K562 (cell line): Measurements from ENCODE around the gene WNT11. TPM values are rescaled to one million over a fixed set of nuclear protein-coding genes. Genes with fewer than 3 reads are reported as not detected.

Experiments
- ADNP ChIP-seq: fragments of 200-800 bp; sonication (Bioruptor generic); IDR thresholded peaks from 2 replicates; pipeline ENCODE4 v1.6.1; 2016; ENCODE audit warnings: missing genetic modification characterization, missing compliant biosample characterization
- CSDE1 ChIP-seq, 2 experiments: fragments of 450-650 bp; IDR thresholded peaks; 2 replicates each; pipeline ENCODE4 v1.6.1; 2016; ENCODE audit warnings: mild to moderate bottlenecking in 1 of 2
- ETV5 ChIP-seq: sonication (generic); formaldehyde crosslinking; IDR thresholded peaks from 2 replicates; pipeline ENCODE4 v1.4.0; 2020; ENCODE audit warnings: low read depth, mild to moderate bottlenecking, missing genetic modification reagents
- LEF1 ChIP-seq: fragments of 450-650 bp; IDR thresholded peaks from 2 replicates; pipeline ENCODE4 v1.6.1; 2016; ENCODE audit warnings: mild to moderate bottlenecking
- MAFK ChIP-seq: IDR thresholded peaks from 2 replicates; pipeline ENCODE4 v1.6.1; 2011; ENCODE audit warnings: low read length, improper control_type of control experiment
- MEF2D ChIP-seq: conservative IDR thresholded peaks from 2 replicates; pipeline ENCODE4 v1.6.1; 2016; ENCODE audit warnings: low read depth, missing genetic modification characterization, missing compliant biosample characterization
- PTRF ChIP-seq: fragments of 450-650 bp; IDR thresholded peaks from 2 replicates; pipeline ENCODE4 v1.6.1; 2016; ENCODE audit warnings: mild to moderate bottlenecking, missing genetic modification characterization, missing compliant biosample characterization
- XRCC5 ChIP-seq: fragments of 200-400 bp; formaldehyde crosslinking; IDR thresholded peaks from 2 replicates; pipeline ENCODE4 v1.6.1; 2017; ENCODE audit warnings: low read depth, mild to moderate bottlenecking, low read length
- YBX1 ChIP-seq: fragments of 450-650 bp; IDR thresholded peaks from 2 replicates; pipeline ENCODE4 v1.7.1; 2016; ENCODE audit warnings: mild to moderate bottlenecking
- ZNF165 ChIP-seq: fragments of 250-450 bp; sonication (Bioruptor Pico); IDR thresholded peaks from 2 replicates; pipeline ENCODE4 v1.4.0; 2020; ENCODE audit warnings: borderline replicate concordance
- ZNF232 ChIP-seq: sonication (generic); formaldehyde crosslinking; IDR thresholded peaks from 2 replicates; pipeline ENCODE4 v1.8.0; 2022; ENCODE audit warnings: mild to moderate bottlenecking, missing genetic modification reagents
- ZNF311 ChIP-seq: fragments of 250-450 bp; sonication (Bioruptor Pico); IDR thresholded peaks from 2 replicates; pipeline ENCODE4 v1.4.0; 2020; ENCODE audit warnings: mild to moderate bottlenecking, moderate library complexity
- ZNF408 ChIP-seq: fragments of 250-450 bp; sonication (Bioruptor Pico); IDR thresholded peaks from 2 replicates; pipeline ENCODE4 v1.4.0; 2020; ENCODE audit warnings: low read depth, mild to moderate bottlenecking, moderate library complexity
- ZSCAN32 ChIP-seq: fragments of 450-650 bp; formaldehyde crosslinking; IDR thresholded peaks from 2 replicates; pipeline ENCODE4 v1.4.0; 2020; ENCODE audit warnings: mild to moderate bottlenecking, moderate library complexity
- polyA plus RNA-seq, 8 experiments: library from polyadenylated mRNA; depleted of rRNA in 4 of 8; stranded (reverse) in 5 of 8; unstranded in 3 of 8; fragments of >200 nt; fragmentation: Nextera tagmentation in 2 of 8; fragmentation: Illumina TruSeq in 1 of 8; extraction: Ambion mirVana in 2 of 8; extraction: Trizol in 1 of 8; gene quantifications; 2 replicates each; pipeline versions ENCODE4 v1.2.1 to v1.2.3, GENCODE V29; 2011 to 2014; ENCODE audit warnings: inconsistent platforms in 1 of 8, missing spikeins in 1 of 8
- total RNA-seq, 7 experiments: library from RNA; depleted of rRNA in 6 of 7; stranded (reverse); fragments of >200 nt in 6 of 7; fragmentation: Illumina TruSeq in 2 of 7; extraction: Trizol in 2 of 7; gene quantifications; 2 replicates each; pipeline versions ENCODE4 v1.2.1 to v1.2.3, GENCODE V29; 2011 to 2021; ENCODE audit warnings: low replicate concordance in 1 of 7
- TF ChIP-seq, protein P1 (sequence below): fragments of 450-650 bp; IDR thresholded peaks from 2 replicates; pipeline ENCODE4 v1.6.1; 2016; ENCODE audit warnings: borderline replicate concordance
- TF ChIP-seq, protein P2 (sequence below), 2 experiments: fragments of 200-800 bp in 1 of 2; sonication (Bioruptor generic) in 1 of 2; sonication (generic) in 1 of 2; formaldehyde crosslinking in 1 of 2; IDR thresholded peaks in 1 of 2; conservative IDR thresholded peaks in 1 of 2; 2 replicates each; pipeline versions ENCODE4 v1.5.0 to v1.6.1; 2016 to 2020; ENCODE audit warnings: missing compliant biosample characterization in 1 of 2, missing genetic modification characterization in 1 of 2, missing genetic modification reagents in 1 of 2
- TF ChIP-seq, protein P3 (sequence below): fragments of 250-450 bp; sonication (Bioruptor Pico); IDR thresholded peaks from 2 replicates; pipeline ENCODE4 v1.8.0; 2022; ENCODE audit warnings: inconsistent platforms
- TF ChIP-seq, protein P4 (sequence below): sonication (generic); formaldehyde crosslinking; IDR thresholded peaks from 2 replicates; pipeline ENCODE4 v1.8.0; 2022; ENCODE audit warnings: mild to moderate bottlenecking, missing genetic modification reagents
- TF ChIP-seq, protein P5 (sequence below): fragments of 450-650 bp; formaldehyde crosslinking; IDR thresholded peaks from 2 replicates; pipeline ENCODE4 v1.4.0; 2022; ENCODE audit warnings: mild to moderate bottlenecking, moderate library complexity
- TF ChIP-seq, protein P6 (sequence below): fragments of 250-450 bp; sonication (Bioruptor Pico); IDR thresholded peaks from 2 replicates; pipeline ENCODE4 v1.4.0; 2020; ENCODE audit warnings: borderline replicate concordance

The WNT11 gene
- total and polyA plus RNA-seq, 9 of the 15 experiments (the other 6 are each of a cell fraction or from before 2014, with no cell fraction given), result 0.03 to 0.20 (median 0.09) TPM; not detected in 4

DNA sequence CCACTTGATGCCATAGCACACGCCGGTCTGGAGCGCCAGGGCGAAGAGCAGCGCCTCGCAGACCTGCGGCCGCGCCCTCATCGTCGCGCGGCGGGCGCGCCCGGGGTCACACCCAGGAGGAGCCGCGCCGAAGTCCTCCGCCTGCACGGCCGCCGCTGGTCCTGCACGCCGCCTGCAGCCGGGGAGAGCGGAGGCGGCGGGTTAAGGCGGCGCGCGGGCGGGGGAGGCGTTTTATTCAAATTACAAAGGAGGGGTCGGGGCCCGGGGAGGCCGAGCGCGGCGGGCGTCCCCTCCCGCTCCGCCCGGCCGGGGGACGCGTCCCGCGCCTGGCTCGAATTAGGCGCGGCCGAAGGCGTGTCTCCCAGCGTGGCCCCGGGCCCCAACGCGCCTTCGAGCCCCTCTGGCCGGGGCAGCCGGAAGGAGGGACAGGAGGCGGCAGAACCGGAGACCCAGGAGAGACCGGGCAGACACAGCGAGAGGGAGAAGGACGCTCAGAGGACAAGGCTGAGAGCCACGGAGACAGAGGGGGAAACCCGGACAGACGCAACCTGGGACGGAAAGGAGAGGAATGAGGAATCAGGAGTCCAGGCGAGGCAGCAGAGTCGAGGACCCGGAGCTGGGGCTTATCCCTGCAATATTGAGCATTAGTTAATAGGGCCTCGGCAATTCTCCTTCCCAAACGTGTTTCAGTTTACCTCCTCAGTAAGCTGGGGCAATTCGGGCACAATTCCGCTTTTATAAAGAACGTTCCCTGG lies at the start of gene WNT11 (continued):
- TF ChIP-seq, protein P1, sequence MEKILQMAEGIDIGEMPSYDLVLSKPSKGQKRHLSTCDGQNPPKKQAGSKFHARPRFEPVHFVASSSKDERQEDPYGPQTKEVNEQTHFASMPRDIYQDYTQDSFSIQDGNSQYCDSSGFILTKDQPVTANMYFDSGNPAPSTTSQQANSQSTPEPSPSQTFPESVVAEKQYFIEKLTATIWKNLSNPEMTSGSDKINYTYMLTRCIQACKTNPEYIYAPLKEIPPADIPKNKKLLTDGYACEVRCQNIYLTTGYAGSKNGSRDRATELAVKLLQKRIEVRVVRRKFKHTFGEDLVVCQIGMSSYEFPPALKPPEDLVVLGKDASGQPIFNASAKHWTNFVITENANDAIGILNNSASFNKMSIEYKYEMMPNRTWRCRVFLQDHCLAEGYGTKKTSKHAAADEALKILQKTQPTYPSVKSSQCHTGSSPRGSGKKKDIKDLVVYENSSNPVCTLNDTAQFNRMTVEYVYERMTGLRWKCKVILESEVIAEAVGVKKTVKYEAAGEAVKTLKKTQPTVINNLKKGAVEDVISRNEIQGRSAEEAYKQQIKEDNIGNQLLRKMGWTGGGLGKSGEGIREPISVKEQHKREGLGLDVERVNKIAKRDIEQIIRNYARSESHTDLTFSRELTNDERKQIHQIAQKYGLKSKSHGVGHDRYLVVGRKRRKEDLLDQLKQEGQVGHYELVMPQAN, result no peak
- TF ChIP-seq CSDE1 (IDR thresholded peaks at IDR 0.05), result no peak
- TF ChIP-seq, protein P2, sequence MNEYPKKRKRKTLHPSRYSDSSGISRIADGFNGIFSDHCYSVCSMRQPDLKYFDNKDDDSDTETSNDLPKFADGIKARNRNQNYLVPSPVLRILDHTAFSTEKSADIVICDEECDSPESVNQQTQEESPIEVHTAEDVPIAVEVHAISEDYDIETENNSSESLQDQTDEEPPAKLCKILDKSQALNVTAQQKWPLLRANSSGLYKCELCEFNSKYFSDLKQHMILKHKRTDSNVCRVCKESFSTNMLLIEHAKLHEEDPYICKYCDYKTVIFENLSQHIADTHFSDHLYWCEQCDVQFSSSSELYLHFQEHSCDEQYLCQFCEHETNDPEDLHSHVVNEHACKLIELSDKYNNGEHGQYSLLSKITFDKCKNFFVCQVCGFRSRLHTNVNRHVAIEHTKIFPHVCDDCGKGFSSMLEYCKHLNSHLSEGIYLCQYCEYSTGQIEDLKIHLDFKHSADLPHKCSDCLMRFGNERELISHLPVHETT (CRISPR knock-in tag; conservative IDR thresholded peaks at IDR 0.05 in 1 of 2, IDR thresholded peaks at IDR 0.05 in 1 of 2), result no peak
- TF ChIP-seq PTRF, result no peak
- no peak for TF ChIP-seq ZNF311 (CRISPR knock-in tag)
- TF ChIP-seq, protein P3, sequence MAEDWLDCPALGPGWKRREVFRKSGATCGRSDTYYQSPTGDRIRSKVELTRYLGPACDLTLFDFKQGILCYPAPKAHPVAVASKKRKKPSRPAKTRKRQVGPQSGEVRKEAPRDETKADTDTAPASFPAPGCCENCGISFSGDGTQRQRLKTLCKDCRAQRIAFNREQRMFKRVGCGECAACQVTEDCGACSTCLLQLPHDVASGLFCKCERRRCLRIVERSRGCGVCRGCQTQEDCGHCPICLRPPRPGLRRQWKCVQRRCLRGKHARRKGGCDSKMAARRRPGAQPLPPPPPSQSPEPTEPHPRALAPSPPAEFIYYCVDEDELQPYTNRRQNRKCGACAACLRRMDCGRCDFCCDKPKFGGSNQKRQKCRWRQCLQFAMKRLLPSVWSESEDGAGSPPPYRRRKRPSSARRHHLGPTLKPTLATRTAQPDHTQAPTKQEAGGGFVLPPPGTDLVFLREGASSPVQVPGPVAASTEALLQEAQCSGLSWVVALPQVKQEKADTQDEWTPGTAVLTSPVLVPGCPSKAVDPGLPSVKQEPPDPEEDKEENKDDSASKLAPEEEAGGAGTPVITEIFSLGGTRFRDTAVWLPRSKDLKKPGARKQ (CRISPR knock-in tag), result no peak
- TF ChIP-seq, protein P4, sequence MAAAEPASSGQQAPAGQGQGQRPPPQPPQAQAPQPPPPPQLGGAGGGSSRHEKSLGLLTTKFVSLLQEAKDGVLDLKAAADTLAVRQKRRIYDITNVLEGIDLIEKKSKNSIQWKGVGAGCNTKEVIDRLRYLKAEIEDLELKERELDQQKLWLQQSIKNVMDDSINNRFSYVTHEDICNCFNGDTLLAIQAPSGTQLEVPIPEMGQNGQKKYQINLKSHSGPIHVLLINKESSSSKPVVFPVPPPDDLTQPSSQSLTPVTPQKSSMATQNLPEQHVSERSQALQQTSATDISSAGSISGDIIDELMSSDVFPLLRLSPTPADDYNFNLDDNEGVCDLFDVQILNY (CRISPR knock-in tag), result no peak
- TF ChIP-seq ETV5 (CRISPR knock-in tag), result no peak
- no peak for TF ChIP-seq ADNP (tag)
- TF ChIP-seq, protein P5, sequence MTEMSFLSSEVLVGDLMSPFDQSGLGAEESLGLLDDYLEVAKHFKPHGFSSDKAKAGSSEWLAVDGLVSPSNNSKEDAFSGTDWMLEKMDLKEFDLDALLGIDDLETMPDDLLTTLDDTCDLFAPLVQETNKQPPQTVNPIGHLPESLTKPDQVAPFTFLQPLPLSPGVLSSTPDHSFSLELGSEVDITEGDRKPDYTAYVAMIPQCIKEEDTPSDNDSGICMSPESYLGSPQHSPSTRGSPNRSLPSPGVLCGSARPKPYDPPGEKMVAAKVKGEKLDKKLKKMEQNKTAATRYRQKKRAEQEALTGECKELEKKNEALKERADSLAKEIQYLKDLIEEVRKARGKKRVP (CRISPR knock-in tag), result no peak
- no peak for TF ChIP-seq MEF2D
- TF ChIP-seq MAFK, result no peak
- TF ChIP-seq, protein P6, sequence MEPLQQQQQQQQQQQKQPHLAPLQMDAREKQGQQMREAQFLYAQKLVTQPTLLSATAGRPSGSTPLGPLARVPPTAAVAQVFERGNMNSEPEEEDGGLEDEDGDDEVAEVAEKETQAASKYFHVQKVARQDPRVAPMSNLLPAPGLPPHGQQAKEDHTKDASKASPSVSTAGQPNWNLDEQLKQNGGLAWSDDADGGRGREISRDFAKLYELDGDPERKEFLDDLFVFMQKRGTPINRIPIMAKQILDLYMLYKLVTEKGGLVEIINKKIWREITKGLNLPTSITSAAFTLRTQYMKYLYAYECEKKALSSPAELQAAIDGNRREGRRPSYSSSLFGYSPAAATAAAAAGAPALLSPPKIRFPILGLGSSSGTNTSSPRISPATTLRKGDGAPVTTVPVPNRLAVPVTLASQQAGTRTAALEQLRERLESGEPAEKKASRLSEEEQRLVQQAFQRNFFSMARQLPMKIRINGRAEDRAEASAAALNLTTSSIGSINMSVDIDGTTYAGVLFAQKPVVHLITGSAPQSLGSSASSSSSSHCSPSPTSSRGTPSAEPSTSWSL (CRISPR knock-in tag), result no peak
- no peak for TF ChIP-seq ZSCAN32
- TF ChIP-seq LEF1, result no peak
- TF ChIP-seq ZNF165 (CRISPR knock-in tag), result no peak
- TF ChIP-seq XRCC5, result no peak
- TF ChIP-seq ZNF232, result peak; percentile 74
- no peak for TF ChIP-seq YBX1
- no peak for TF ChIP-seq ZNF408
